Fibroblast of lung (primary cell): Measurements from ENCODE around the gene PFKFB3. TPM values are rescaled to one million over a fixed set of nuclear protein-coding genes. Genes with fewer than 3 reads are reported as not detected.

Experiments
- DNase-seq, 2 donors: peaks; one replicate each; pipeline versions ENCODE4 v3.0.0 to v3.0.0-alpha.2; 2010; ENCODE audit warnings: low read depth in 2 of 2
- H2AFZ ChIP-seq: 2 replicates; pipeline ENCODE4 v1.5.1; 2012; ENCODE audit warnings: low read length, control low read depth, inconsistent platforms
- H3K27ac ChIP-seq: 2 replicates; pipeline ENCODE4 v1.5.1; 2011; ENCODE audit warnings: low read length, control low read depth; ENCODE audit not compliant: insufficient read depth
- H3K27me3 ChIP-seq: 2 replicates; pipeline ENCODE4 v1.5.1; 2011; ENCODE audit warnings: mild to moderate bottlenecking, low read length; ENCODE audit not compliant: control insufficient read depth, insufficient read depth
- H3K36me3 ChIP-seq: 2 replicates; pipeline ENCODE4 v1.5.1; 2011; ENCODE audit warnings: low read length; ENCODE audit not compliant: control insufficient read depth, insufficient read depth
- H3K4me1 ChIP-seq: 2 replicates; pipeline ENCODE4 v1.5.1; 2011; ENCODE audit warnings: low read length; ENCODE audit not compliant: control insufficient read depth, insufficient read depth; ENCODE audit errors: extremely low read depth
- H3K4me2 ChIP-seq: 2 replicates; pipeline ENCODE4 v1.5.1; 2011; ENCODE audit warnings: low read length, control low read depth; ENCODE audit not compliant: insufficient read depth; ENCODE audit errors: extremely low read depth
- H3K4me3 ChIP-seq, 4 experiments: fragments of 200-600 bp in 1 of 4; sonication (generic) in 1 of 4; replicated peaks in 1 of 4; 2 replicates each; pipeline ENCODE4 v1.5.1; 2011 to 2016; ENCODE audit warnings: low read length in 4 of 4, low read depth in 3 of 4, mild to moderate bottlenecking in 3 of 4, control low read depth in 2 of 4, inconsistent platforms in 1 of 4, mixed read lengths in 1 of 4; ENCODE audit not compliant: insufficient read depth in 1 of 4; ENCODE audit errors: control extremely low read depth in 1 of 4
- H3K79me2 ChIP-seq: 2 replicates; pipeline ENCODE4 v1.5.1; 2012; ENCODE audit warnings: mild to moderate bottlenecking, low read length, inconsistent platforms; ENCODE audit not compliant: control insufficient read depth, insufficient read depth
- H3K9ac ChIP-seq: 2 replicates; pipeline ENCODE4 v1.5.1; 2011; ENCODE audit warnings: mild to moderate bottlenecking, low read length, control low read depth; ENCODE audit not compliant: insufficient read depth
- H3K9me3 ChIP-seq: 2 replicates; pipeline ENCODE4 v1.5.1; 2012; ENCODE audit warnings: low read depth, low read length; ENCODE audit not compliant: control insufficient read depth, insufficient read depth
- H4K20me1 ChIP-seq: 2 replicates; pipeline ENCODE4 v1.5.1; 2011; ENCODE audit warnings: low read length; ENCODE audit not compliant: control insufficient read depth, insufficient read depth; ENCODE audit errors: extremely low read depth
- EZH2 ChIP-seq: IDR thresholded peaks from 2 replicates; pipeline ENCODE4 v1.5.1; 2012; ENCODE audit warnings: low read length, control low read depth, mild to moderate bottlenecking; ENCODE audit errors: missing control alignments
- polyA plus RNA-seq, 2 donors: library from polyadenylated mRNA; depleted of rRNA in 1 of 2; stranded (reverse) in 1 of 2; unstranded in 1 of 2; fragments of >200 nt; gene quantifications; 2 replicates each; pipeline ENCODE4 v1.2.1, GENCODE V29; 2011 to 2012; ENCODE audit warnings: missing spikeins in 1 of 2
- total RNA-seq: library from RNA; depleted of rRNA; stranded (reverse); fragments of >200 nt; gene quantifications from 2 replicates; pipeline ENCODE4 v1.2.1, GENCODE V29; 2014
- TF ChIP-seq, protein P1 (sequence below), 2 donors: IDR thresholded peaks in 1 of 2; conservative IDR thresholded peaks in 1 of 2; 1 replicate in 1 of 2; 2 replicates in 1 of 2; pipeline ENCODE4 v1.5.1; 2011 to 2012; ENCODE audit warnings: low read length in 2 of 2, control low read depth in 1 of 2, inconsistent platforms in 1 of 2, low read depth in 1 of 2, mild to moderate bottlenecking in 1 of 2

The PFKFB3 gene
- total and polyA plus RNA-seq, 2 donors (not counting 1 experiment from before 2014, with no cell fraction given): 14.2 to 25.8 TPM

DNA sequence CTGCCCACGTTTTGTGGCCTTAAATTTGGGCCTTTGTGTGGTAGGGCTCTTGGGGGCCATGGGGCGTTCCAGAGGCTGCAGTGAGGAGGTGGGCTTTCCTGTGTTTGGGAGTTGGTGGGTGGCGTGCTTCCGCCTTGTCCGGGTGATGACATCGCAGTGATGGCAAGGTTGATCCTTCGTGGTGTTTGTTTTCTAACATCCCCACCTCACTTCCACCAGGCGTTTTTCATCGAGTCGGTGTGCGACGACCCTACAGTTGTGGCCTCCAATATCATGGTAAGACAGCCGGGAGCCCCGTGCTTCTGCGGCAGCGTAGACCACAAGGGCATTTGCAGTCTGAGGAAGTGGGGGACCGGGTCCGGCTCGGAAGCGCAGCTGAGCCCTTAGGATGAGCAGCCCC lies 14.2 kb downstream of the PFKFB3 start:
- no peaks in the 10 kb centered on the region for H3K27me3 ChIP-seq
- H2AFZ ChIP-seq: no peak overlapping the region
- H3K4me2 ChIP-seq: no peak overlapping the region
- no peak overlapping the region for H3K4me3 ChIP-seq
- H3K36me3 ChIP-seq: peaks cover 38% of the 10 kb centered on the region
- H3K9ac ChIP-seq: no peak overlapping the region
- TF ChIP-seq, protein P1, sequence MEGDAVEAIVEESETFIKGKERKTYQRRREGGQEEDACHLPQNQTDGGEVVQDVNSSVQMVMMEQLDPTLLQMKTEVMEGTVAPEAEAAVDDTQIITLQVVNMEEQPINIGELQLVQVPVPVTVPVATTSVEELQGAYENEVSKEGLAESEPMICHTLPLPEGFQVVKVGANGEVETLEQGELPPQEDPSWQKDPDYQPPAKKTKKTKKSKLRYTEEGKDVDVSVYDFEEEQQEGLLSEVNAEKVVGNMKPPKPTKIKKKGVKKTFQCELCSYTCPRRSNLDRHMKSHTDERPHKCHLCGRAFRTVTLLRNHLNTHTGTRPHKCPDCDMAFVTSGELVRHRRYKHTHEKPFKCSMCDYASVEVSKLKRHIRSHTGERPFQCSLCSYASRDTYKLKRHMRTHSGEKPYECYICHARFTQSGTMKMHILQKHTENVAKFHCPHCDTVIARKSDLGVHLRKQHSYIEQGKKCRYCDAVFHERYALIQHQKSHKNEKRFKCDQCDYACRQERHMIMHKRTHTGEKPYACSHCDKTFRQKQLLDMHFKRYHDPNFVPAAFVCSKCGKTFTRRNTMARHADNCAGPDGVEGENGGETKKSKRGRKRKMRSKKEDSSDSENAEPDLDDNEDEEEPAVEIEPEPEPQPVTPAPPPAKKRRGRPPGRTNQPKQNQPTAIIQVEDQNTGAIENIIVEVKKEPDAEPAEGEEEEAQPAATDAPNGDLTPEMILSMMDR (conservative IDR thresholded peaks at IDR 0.05 in 1 of 2, IDR thresholded peaks at IDR 0.05 in 1 of 2; ENCODE audit: low read depth in 1 of 2, low read length in 2 of 2): no peak
- no peak for TF ChIP-seq EZH2
- H3K4me1 ChIP-seq: peaks cover 4% of the 10 kb centered on the region
- H4K20me1 ChIP-seq: no peaks in the 10 kb centered on the region
- DNase-seq: no peak
- no peak overlapping the region for H3K27ac ChIP-seq
- H3K9me3 ChIP-seq: no peaks in the 10 kb centered on the region
- peaks cover 12% of the 10 kb centered on the region for H3K79me2 ChIP-seq

DNA sequence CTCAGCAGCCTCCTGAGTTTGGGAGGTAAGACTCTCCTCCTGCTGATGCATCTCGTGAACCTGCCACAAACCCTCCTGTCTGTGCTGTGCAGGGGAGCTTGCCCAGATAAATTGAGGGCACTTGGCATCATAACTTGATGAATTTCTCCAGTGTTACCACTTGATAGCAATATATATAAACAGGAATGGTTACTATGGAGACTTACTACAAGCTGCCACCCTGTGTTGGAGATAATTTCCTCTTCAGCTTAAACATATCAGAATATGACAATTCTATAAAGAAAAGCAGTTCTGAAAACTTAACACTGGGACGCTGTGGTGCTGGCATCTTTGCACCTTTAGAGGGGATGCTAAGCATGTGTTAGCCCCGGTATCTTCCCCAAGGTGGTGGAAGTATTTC lies 14.9 kb downstream of the PFKFB3 start:
- H3K27me3 ChIP-seq: no peaks in the 10 kb centered on the region
- no peak for DNase-seq
- no peak for TF ChIP-seq EZH2
- TF ChIP-seq, protein P1 (conservative IDR thresholded peaks at IDR 0.05 in 1 of 2, IDR thresholded peaks at IDR 0.05 in 1 of 2; ENCODE audit: low read depth in 1 of 2, low read length in 2 of 2): no peak
- H3K9me3 ChIP-seq: no peaks in the 10 kb centered on the region
- H3K79me2 ChIP-seq: peaks cover 7% of the 10 kb centered on the region
- no peaks in the 10 kb centered on the region for H4K20me1 ChIP-seq
- no peak overlapping the region for H3K4me2 ChIP-seq
- H3K4me3 ChIP-seq: no peak overlapping the region
- no peak overlapping the region for H3K27ac ChIP-seq
- peaks cover 2% of the 10 kb centered on the region for H3K4me1 ChIP-seq
- peaks cover 40% of the 10 kb centered on the region for H3K36me3 ChIP-seq
- no peak overlapping the region for H3K9ac ChIP-seq
- H2AFZ ChIP-seq: no peak overlapping the region

DNA sequence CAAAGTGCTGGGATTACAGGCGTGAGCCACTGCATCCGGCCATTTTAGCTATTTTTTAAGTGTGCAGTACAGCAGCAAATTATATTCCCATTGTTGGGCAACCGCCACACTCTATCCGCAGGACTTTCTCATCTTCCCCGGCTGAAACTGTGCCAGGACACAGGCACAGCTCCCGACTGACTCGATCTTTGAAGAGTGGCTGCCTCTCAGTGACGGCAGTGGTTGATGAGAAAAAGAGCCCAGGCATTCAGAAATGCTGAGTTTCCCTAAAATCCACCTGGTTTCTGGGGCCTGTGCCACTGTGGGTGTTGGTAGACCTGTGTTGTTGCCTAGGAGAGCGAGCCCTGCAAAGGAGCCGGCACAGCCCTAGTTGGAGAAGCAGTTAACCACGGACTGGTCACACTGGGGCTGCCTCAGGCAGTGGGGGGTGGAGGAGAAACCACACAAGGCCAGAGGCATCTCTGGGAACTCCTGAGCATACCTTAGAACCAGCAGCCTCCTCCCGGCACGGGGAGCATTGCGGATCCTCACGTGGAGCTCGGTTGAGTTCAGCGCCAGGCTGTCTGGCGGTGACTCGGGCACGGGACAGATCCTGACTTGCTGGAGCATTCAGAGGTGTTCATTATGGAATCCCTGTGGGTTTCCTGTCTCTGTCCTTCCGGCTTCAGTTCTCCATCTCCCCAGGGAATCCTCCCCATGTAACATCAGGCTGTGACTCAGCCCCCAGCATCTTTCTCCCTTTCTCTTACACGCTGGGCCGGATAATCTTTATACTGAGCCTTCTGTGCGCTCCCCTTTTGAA lies 16.2 kb downstream of the PFKFB3 start:
- Histone ChIP-seq H2AFZ (no peak overlapping the region), H3K9ac (no peak overlapping the region), H3K4me2 (no peak overlapping the region), H4K20me1 (no peaks in the 10 kb centered on the region), H3K4me3 (no peak overlapping the region), H3K9me3 (no peaks in the 10 kb centered on the region), H3K27ac (no peak overlapping the region), H3K36me3 (peaks cover 40% of the 10 kb centered on the region), H3K27me3 (no peaks in the 10 kb centered on the region), H3K4me1 (peaks cover 2% of the 10 kb centered on the region), H3K79me2 (peaks cover 1% of the 10 kb centered on the region)
- DNase-seq: peak in 1 of 2 donors; percentile 84
- TF ChIP-seq, protein P1 (conservative IDR thresholded peaks at IDR 0.05 in 1 of 2, IDR thresholded peaks at IDR 0.05 in 1 of 2; ENCODE audit: low read depth in 1 of 2, low read length in 2 of 2): no peak
- no peak for TF ChIP-seq EZH2
